Activated CD8-positive, alpha-beta memory T cell treated with anti-CD3 and anti-CD28 coated beads, Interleukin-2, amount 50 U/mL, for 48 hours (primary cell): ENCODE results near the gene PDS5A.
"Not testable (repeated sequence)": the region's sequence is repeated elsewhere in the genome, so short reads cannot be mapped to it uniquely, and the experiment has no call there.

ENCODE experiments used
- DNase-seq: peaks from one replicate; pipeline ENCODE4 v3.0.0-alpha.2; 2020

Gene PDS5A

GRCh38 chr4:39977489-39978377 lies at the start of gene PDS5A:
Gene PDS5A, minus strand, starts transcription at chr4:39977911. Its CDS starts 1,334 bp downstream, at chr4:39976577.
- DNase-seq: peak; percentile 95

DNA sequence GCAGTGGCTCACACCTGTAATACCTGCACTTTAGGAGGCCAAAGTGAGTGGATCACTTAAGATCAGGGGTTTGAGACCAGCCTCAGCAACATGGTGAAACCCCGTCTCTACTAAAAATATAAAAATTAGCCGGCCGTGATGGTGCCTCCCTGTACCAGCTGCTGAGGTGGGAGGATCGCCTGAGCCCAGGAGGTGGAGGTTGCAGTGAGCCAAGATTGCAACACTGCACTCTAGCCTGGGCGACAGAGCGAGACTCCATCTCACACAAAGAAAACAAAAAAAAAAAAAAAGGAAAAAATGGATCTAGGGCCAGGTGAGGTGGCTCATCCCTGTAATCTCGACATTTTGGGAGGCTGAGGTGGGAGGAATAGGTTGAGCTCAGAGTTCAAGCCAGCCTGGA lies 46.3 kb upstream of the PDS5A start:
- DNase-seq: not testable (repeated sequence)

DNA sequence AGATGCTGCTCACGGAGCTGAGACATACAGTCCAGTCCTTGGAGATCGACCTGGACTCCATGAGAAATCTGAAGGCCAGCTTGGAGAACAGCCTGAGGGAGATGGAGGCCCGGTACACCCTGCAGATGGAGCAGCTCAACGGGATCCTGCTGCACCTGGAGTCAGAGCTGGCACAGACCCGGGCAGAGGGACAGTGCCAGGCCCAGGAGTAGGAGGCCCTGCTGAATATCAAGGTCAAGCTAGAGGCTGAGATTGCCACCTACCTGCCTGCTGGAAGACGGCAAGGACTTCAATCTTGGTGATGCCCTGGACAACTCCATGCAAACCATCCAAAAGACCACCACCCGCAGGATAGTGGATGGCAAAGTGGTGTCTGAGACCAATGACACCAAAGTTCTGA lies 43.4 kb upstream of the PDS5A start:
- DNase-seq: not testable (repeated sequence)

GRCh38 chr4:40020221-40020620 lies 42.5 kb upstream of the PDS5A start:
- no peak for DNase-seq

- DNase-seq: no peak
Observed at GRCh38 chr4:40016007-40016406, 38.3 kb upstream of the PDS5A start.

DNA sequence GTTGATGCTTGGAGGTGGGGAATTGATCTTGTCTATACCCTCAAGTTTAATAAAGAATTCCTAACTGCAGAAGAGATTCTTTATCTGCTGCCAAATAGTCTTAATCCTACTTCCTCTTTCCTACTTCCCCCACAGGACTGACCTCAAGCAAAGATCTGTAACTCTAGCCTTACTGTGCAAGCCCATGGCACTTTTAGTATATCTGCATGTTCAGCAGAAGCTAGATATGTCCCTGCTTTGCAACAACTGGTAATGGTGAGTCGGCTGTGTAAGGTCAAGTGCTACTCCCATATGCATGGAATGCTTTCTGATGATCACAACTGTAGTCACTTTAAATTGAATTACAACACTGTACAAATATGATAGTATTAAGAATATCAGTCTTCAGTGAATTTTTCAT lies 26.3 kb upstream of the PDS5A start:
- no peak for DNase-seq

DNA sequence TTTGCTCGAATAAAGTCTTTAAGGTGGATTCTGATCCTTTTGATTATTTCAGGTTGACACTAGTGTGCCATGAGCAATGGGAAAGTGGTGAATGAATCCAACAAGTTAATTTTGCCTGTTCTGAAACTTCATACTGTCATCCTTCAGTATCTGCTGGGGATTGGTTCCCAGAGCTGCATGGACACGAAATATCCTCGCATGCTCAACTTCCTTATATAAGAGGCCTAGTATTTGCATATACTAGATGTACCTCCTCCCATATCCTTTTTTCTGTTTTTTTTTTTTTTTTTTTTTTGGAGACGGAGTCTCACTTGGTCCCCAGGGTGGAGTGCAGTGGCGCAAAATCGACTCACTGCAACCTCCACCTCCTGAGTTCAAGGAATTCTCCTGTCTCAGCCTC lies 23.0 kb upstream of the PDS5A start:
- no peak for DNase-seq

DNA sequence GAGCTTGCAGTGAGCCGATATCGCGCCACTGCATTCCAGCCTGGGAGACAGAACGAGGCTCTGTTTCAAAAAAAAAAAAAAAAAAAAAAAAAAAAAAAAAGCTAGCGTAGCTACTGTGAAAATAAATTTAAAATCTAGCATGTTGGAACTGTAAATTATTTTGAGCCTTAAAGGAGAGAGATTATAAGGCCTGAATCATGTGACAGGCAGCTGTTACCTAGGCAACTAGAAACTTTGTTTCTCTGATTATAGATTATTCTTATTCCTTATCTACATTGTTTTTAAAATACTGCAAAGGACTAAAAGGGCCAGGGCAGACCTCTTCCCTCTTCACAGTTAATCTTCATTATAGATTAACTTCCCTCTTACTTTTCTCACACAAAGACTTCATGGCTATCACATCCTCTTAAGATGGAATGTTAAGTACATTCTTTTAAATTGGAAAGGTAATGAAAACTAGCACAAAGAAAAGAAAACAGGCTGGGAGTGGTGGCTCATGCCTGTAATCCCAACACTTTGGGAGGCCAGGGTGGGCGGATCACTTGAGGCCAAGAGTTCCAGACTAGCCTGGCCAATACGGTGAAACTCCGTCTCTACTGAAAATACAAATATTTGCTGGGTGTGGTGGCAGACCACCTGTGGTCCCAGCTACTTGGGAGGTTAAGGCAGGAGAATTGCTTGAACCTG lies 21.1 kb upstream of the PDS5A start:
- DNase-seq: no peak

- no peak for DNase-seq
Observed at GRCh38 chr4:39996811-39997210, 19.1 kb upstream of the PDS5A start.

DNA sequence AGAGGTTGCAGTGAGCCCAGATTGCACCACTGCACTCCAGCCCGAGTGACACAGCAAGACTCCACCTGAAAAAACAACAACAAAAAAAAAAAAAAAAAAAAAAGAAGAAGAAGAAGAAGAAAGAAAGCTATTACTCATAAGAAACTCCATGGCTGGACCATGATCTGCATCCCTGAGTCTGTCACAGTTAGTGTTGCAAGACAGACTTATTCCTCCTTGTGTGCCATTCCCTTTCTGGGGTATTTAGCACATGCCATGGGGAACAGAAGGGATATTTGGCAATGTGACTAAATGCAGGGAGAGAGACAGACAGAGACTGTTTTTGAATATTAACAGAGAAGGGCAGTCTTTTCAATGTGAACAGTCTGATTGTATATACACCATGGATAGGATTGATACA lies 16.7 kb upstream of the PDS5A start:
- no peak for DNase-seq

- DNase-seq: not testable (repeated sequence)
Observed at GRCh38 chr4:39989381-39989780, 11.7 kb upstream of the PDS5A start.

GRCh38 chr4:39987485-39987884 lies 9.8 kb upstream of the PDS5A start:
- DNase-seq: no peak

GRCh38 chr4:39978904-39979303 lies 1.2 kb upstream of the PDS5A start:
- no peak for DNase-seq

- no peak for DNase-seq
Observed at GRCh38 chr4:39978378-39978775, 666 bp upstream of the PDS5A start.

- DNase-seq: peak; percentile 84
Observed at GRCh38 chr4:39976945-39977488, 694 bp downstream of the PDS5A start.

DNA sequence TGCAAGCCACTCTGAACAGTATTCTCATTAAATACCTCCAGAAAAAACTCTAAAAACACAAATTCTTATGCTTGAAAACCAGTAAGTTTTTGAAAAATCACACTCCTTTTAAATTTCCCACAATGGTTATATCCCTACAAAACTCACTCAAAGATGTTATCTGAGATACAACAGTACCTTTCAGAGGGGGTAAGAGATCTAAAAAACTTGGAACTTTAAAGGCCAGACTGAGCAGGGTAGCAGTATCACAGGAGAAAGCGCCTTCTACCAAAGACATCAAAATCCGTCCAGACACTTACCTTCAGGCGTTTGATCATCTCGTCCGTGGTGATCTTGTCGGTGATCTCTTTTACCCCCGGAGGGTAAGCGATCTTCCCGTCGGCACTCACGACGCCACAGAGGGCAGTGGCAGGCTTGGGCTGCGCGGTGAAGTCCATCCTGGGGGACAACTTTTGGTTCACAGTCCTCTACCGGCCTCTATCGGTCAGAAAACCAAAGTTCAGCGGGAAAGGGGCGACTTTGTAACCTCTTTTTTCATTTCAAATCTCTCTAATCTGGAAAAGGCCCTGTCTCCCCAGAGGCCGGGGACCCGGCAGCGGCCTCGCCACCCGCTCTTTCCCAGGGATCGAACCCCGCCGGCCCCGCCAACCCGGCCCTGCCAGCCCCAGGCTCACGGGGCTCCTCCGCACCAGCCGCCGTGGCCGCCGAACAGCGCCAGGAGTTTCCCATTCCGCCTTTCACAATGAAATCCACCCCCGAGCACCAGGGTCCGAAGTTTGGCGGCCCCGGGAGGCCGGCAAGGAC lies 1.4 kb downstream of the PDS5A start:
- peak; percentile 78 for DNase-seq

GRCh38 chr4:39975488-39976089 lies 2.1 kb downstream of the PDS5A start:
- no peak for DNase-seq

DNA sequence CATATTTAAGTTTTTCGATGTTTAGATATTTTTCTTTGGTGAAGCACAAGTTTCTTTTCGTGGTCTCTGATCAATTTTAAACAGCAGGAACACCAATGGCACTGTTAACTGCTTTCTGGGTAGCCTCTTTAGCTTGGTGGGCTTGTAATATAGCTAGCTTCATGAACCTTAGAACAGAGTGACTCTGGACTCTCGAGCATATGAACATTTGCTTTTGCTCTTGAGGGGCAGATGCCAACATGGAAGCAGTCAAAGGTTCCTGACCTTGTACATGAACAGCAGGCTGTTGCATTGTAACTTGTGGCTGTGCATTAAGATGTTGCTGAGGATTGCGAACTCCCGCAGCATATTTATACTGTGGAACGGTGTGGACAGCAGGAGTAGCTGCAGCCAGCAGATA lies 4.7 kb downstream of the PDS5A start:
- not testable (repeated sequence) for DNase-seq

GRCh38 chr4:39970671-39971640 lies 6.8 kb downstream of the PDS5A start:
- DNase-seq: no peak

GRCh38 chr4:39963656-39964055 lies 14.1 kb downstream of the PDS5A start:
- DNase-seq: no peak

DNA sequence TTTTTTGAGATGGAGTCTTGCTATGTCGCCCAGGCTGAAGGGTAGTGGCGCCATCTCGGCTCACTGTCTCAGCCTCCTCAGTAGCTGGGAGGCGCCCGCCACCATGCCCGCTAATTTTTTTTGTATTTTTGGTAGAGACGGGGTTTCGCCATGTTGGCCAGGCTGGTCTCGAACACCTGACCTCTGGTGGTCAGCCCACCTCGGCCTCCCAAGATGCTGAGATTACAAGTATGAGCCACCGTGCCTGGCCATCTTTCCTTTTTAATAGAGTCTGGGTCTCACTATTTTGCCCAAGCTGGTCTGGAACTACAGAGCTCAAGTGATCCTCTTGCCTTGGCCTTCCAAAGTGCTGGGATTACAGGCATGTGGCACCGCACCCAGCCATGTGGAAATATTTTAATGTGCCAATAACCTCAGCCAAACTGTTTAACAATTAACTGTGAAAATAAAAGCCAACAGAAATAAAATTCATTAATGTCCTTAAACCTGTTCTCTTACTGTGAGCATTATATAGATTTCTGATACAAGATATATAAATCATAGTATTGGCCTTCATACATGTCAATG lies 16.3 kb downstream of the PDS5A start:
- DNase-seq: no peak
